Parathyroid adenoma (tissue), 2 donors: Measurements from ENCODE around the gene TMEM95.

Experiments used
- H2AFZ ChIP-seq: fragments of 300-600 bp; sonication (generic); one replicate; pipeline ENCODE4 v1.7.0; 2017; ENCODE audit warnings: antibody characterized with exemption, mild to moderate bottlenecking
- H3K27ac ChIP-seq: fragments of 300-600 bp; sonication (generic); one replicate; pipeline ENCODE4 v1.7.0; 2017
- H3K27me3 ChIP-seq: fragments of 300-600 bp; sonication (generic); one replicate; pipeline ENCODE4 v1.7.0; 2017; ENCODE audit warnings: low read length; ENCODE audit not compliant: control insufficient read depth, insufficient read depth
- H3K36me3 ChIP-seq: fragments of 300-600 bp; sonication (generic); one replicate; pipeline ENCODE4 v1.7.0; 2017; ENCODE audit warnings: low read length; ENCODE audit not compliant: control insufficient read depth, insufficient read depth
- H3K4me1 ChIP-seq: fragments of 300-600 bp; sonication (generic); one replicate; pipeline ENCODE4 v1.7.0; 2017; ENCODE audit warnings: control low read depth
- H3K4me2 ChIP-seq: fragments of 300-600 bp; sonication (generic); one replicate; pipeline ENCODE4 v1.7.0; 2017; ENCODE audit warnings: low read length
- H3K4me3 ChIP-seq: fragments of 300-600 bp; sonication (generic); one replicate; pipeline ENCODE4 v1.7.0; 2017; ENCODE audit warnings: low read depth, low read length
- H3K79me2 ChIP-seq: fragments of 300-600 bp; sonication (generic); one replicate; pipeline ENCODE4 v1.7.0; 2017; ENCODE audit warnings: control low read depth
- H3K9ac ChIP-seq: fragments of 300-600 bp; sonication (generic); one replicate; pipeline ENCODE4 v1.7.0; 2017; ENCODE audit warnings: mild to moderate bottlenecking
- H3K9me3 ChIP-seq: fragments of 300-600 bp; sonication (generic); one replicate; pipeline ENCODE4 v1.7.0; 2017; ENCODE audit warnings: low read length; ENCODE audit not compliant: control insufficient read depth
- TF ChIP-seq, protein P1 (sequence below): fragments of 300-600 bp; sonication (generic); IDR thresholded peaks from one replicate; pipeline ENCODE4 v1.7.0; 2017; ENCODE audit warnings: antibody characterized with exemption, mild to moderate bottlenecking
- donor health status: primary hyperparathyroidism.

The TMEM95 gene

DNA sequence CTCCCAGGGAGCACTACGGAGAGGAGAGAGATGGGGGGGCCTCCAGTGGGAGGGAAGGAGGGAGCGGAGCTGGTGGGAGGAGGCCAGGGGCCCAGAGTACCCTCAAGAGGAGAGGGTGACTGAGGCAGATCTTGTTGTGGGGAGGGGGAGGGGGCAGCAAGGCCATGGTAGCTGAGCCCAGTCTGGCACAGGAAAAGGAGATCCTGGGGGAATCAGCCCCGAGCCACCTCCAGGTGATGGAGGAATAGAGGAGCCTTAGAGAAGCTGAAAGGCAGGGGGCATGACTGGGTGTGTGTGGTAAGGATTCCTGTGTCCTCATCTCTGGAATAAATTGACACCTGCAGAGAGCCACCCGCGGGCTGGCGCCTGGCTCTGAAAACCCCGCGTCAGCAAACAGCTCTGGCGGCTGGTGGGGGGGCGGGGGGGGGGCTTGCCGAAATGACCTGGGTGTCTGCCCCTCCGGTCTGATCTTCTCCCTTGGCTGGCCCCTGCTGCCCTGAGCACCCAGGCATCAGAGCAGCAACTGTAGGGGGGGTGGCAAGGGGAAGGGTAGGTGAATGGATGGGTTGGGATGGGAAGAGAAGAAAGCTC lies 51.4 kb downstream of the TMEM95 start:
- H3K36me3 ChIP-seq = no peaks in the 10 kb centered on the region
- H3K4me1 ChIP-seq = peaks cover 11% of the 10 kb centered on the region
- TF ChIP-seq, protein P1, sequence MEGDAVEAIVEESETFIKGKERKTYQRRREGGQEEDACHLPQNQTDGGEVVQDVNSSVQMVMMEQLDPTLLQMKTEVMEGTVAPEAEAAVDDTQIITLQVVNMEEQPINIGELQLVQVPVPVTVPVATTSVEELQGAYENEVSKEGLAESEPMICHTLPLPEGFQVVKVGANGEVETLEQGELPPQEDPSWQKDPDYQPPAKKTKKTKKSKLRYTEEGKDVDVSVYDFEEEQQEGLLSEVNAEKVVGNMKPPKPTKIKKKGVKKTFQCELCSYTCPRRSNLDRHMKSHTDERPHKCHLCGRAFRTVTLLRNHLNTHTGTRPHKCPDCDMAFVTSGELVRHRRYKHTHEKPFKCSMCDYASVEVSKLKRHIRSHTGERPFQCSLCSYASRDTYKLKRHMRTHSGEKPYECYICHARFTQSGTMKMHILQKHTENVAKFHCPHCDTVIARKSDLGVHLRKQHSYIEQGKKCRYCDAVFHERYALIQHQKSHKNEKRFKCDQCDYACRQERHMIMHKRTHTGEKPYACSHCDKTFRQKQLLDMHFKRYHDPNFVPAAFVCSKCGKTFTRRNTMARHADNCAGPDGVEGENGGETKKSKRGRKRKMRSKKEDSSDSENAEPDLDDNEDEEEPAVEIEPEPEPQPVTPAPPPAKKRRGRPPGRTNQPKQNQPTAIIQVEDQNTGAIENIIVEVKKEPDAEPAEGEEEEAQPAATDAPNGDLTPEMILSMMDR = no peak
- no peaks in the 10 kb centered on the region for H3K9me3 ChIP-seq
- no peak overlapping the region for H3K9ac ChIP-seq
- no peak overlapping the region for H2AFZ ChIP-seq
- no peaks in the 10 kb centered on the region for H3K79me2 ChIP-seq
- H3K4me3 ChIP-seq = peak overlapping the region; percentile 65
- peak overlapping the region; percentile 87 for H3K4me2 ChIP-seq
- H3K27me3 ChIP-seq = no peaks in the 10 kb centered on the region
- peak overlapping the region; percentile 72 for H3K27ac ChIP-seq
